ENCODE measurements around the gene FAM171A1. TPM values are rescaled to one million over a fixed set of nuclear protein-coding genes. Genes with fewer than 3 reads are reported as not detected.

Gene FAM171A1
- total and polyA plus RNA-seq, 7 donors: 4.3 to 29.0 (median 7.2) TPM

DNA sequence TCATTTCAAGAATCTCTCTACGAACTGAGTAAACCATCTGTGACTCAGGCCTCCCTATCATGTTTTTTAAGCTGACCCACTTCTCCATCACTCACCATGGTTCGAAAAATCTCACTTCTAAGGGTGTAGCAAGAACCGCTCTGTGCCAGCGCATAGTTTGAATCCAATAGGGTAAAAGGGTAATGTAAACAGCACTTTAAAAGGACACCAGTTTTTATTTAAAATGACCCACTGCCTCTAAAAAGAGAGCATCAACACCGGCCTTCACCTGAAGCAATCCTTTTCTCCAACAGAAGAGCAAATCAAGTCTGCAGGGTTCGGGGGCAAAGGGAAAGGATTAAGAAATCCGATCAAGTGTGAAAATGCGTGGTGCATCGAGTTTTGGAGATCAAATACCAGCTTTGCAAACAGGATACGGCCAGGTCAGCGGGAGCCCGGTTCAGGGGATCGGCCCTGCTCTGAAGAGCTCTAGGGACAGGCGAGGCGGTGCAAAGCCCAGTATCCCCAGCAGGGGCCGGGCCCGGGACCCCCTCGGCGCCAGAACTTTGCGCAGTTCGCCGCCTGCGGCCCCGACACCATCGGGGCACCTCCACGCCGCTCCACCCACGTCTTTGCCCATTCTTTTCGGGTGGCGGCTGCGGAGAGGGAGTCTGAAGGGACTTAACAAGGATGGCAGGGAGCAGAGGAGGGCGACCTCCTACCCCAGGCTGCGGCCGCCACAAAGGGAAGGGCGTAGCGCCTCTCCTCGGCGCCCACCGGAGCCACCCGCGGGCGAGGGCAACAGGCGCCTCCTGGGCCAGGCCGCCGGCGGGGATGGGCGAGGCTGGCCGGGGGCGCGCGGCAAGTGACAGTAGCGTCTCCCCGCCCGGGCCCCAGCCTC lies 203.4 kb downstream of the FAM171A1 start:
- Histone ChIP-seq H3K27me3 (no peaks in the 10 kb centered on the region), H3K4me3 (peak overlapping the region; percentile 65 to 98 (median 88)), H3K27ac (peak overlapping the region; percentile 90 to 96 (median 94)), H3K4me1 (peaks cover 0 to 27% (median 15%) of the 10 kb centered on the region in 4 donors), H3K36me3 (no peaks in the 10 kb centered on the region), H3K9me3 (no peaks in the 10 kb centered on the region)
- DNase-seq: peak; percentile 77
- 1 to 2% methylated on average over 54 of the region's 54 CpGs for WGBS, 2 donors
- intact Hi-C loops (cut with DNase I): loop anchor here (1.0 to 5.0 kb wide), 4 partner anchors 71 to 565 kb away; partner anchors contain the start of genes RPP38 and SUV39H2
- TF ChIP-seq EP300 (IDR thresholded peaks at IDR 0.05) (no peak), POLR2A (IDR thresholded peaks at IDR 0.05) (no peak)
- TF ChIP-seq, protein P1, sequence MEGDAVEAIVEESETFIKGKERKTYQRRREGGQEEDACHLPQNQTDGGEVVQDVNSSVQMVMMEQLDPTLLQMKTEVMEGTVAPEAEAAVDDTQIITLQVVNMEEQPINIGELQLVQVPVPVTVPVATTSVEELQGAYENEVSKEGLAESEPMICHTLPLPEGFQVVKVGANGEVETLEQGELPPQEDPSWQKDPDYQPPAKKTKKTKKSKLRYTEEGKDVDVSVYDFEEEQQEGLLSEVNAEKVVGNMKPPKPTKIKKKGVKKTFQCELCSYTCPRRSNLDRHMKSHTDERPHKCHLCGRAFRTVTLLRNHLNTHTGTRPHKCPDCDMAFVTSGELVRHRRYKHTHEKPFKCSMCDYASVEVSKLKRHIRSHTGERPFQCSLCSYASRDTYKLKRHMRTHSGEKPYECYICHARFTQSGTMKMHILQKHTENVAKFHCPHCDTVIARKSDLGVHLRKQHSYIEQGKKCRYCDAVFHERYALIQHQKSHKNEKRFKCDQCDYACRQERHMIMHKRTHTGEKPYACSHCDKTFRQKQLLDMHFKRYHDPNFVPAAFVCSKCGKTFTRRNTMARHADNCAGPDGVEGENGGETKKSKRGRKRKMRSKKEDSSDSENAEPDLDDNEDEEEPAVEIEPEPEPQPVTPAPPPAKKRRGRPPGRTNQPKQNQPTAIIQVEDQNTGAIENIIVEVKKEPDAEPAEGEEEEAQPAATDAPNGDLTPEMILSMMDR (IDR thresholded peaks at IDR 0.05): peak in 3 of 4 experiments; percentile 27 to 46 (median 42)

DNA sequence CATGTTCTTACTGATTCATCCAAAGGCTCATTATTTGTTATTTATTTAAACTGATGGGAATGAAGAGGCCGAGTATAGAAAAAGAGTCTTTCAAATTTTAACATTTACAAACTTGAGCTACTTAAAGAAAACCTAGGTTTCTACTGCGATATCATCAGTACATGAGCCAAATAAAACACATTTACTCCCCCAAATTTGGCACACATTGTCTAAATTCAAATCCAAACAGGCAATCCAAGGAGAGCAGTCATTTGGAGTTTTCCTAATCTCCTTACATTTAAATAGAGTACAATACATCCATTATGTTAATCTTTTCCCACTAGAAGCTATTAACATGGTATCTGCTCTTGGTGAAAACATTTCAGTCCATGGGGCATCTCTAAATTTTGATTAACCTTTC lies 204.8 kb downstream of the FAM171A1 start:
- WGBS, 2 donors: 85 to 91% methylated on average over 2 of the region's 2 CpGs
- Histone ChIP-seq H3K4me3 (no peak overlapping the region), H3K9me3 (no peaks in the 10 kb centered on the region), H3K36me3 (no peaks in the 10 kb centered on the region), H3K4me1 (peaks cover 0 to 27% (median 15%) of the 10 kb centered on the region in 4 donors), H3K27me3 (no peaks in the 10 kb centered on the region), H3K27ac (no peak overlapping the region)
- no peak for DNase-seq
- intact Hi-C loops (cut with DNase I): loop anchor here (5.0 kb wide), 2 partner anchors 289 to 564 kb away; partner anchors contain the start of gene SUV39H2
- TF ChIP-seq EP300 (IDR thresholded peaks at IDR 0.05) (no peak), POLR2A (IDR thresholded peaks at IDR 0.05) (no peak), POLR2AphosphoS5 (IDR thresholded peaks at IDR 0.05) (no peak)
- TF ChIP-seq, protein P1 (IDR thresholded peaks at IDR 0.05): no peak

DNA sequence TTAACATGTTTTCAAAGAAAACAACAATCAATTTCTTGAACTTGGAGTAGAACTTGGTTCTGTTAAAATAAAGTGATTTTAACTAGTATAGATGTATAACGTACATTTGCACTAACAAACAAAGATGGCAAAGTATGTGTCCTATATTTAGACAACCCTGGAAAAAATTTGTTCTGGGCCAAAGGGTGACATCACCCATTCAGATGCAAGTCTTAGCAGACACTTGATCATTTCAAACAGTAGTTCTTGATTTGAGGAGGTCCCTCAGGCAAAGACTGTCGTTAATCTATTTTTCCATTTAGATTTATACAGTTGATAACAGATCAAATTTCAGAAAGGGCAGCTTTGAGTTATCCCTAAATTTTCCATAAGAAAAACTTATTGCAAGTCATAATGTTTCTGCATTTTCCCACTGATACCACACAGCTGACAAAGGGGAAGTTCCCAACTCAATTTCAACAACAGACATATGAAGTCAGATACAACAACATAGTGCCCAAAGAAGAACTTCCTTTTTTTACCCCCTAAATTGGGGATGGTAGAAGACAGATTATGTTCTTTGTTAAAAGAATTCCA lies 207.7 kb downstream of the FAM171A1 start:
- DNase-seq: no peak
- WGBS, 2 donors: 82 to 95% methylated on average over 2 of the region's 2 CpGs
- Histone ChIP-seq H3K27ac (no peak overlapping the region), H3K27me3 (no peaks in the 10 kb centered on the region), H3K4me1 (peaks cover 0 to 19% (median 12%) of the 10 kb centered on the region in 4 donors), H3K4me3 (no peak overlapping the region), H3K36me3 (no peaks in the 10 kb centered on the region), H3K9me3 (no peaks in the 10 kb centered on the region)
- no peak for TF ChIP-seq POLR2AphosphoS5 (IDR thresholded peaks at IDR 0.05)
- no peak for TF ChIP-seq EP300 (IDR thresholded peaks at IDR 0.05)
- no peak for TF ChIP-seq POLR2A (IDR thresholded peaks at IDR 0.05)
- TF ChIP-seq, protein P1 (IDR thresholded peaks at IDR 0.05): no peak
- intact Hi-C loops (cut with DNase I): no loop called here

Small RNA genes lying within 50 kb of the gene (small RNA-seq; reads per million reads assigned to genes)
- gene AL590365.1: 0 reads per million in 3 donors

Other genes starting within 250 kb of the FAM171A1 start
- gene NMT2, start 202.6 kb downstream of the FAM171A1 start, total RNA-seq: 10 to 100 TPM; 11.1 to 23.3 (median 18.3) TPM
- gene NMT2, start 202.6 kb downstream of the FAM171A1 start, polyA plus RNA-seq: 10 to 100 TPM; 12.7 to 21.0 (median 16.0) TPM